Stomach (tissue), 4 donors: ENCODE results near the gene ERC1.

Experiments
- POLR2A ChIP-seq, 4 donors: fragments of 450-650 bp; IDR thresholded peaks; one replicate each; pipeline ENCODE4 v1.6.1; 2016; ENCODE audit warnings: antibody characterized with exemption in 4 of 4, control low read depth in 2 of 4, mild to moderate bottlenecking in 1 of 4, moderate library complexity in 1 of 4
- POLR2AphosphoS5 ChIP-seq, 3 donors: sonication (generic); formaldehyde crosslinking; IDR thresholded peaks; one replicate each; pipeline ENCODE4 v1.6.1; 2016; ENCODE audit warnings: antibody characterized with exemption in 3 of 3
- TF ChIP-seq, protein P1 (sequence below), 7 experiments: fragments of 450-650 bp in 4 of 7; fragments of 200-600 bp in 3 of 7; sonication (generic) in 3 of 7; IDR thresholded peaks; one replicate each; pipeline ENCODE4 v1.5.1; 2016 to 2019; ENCODE audit warnings: antibody characterized with exemption in 7 of 7, control low read depth in 2 of 7, mild to moderate bottlenecking in 1 of 7

DNA sequence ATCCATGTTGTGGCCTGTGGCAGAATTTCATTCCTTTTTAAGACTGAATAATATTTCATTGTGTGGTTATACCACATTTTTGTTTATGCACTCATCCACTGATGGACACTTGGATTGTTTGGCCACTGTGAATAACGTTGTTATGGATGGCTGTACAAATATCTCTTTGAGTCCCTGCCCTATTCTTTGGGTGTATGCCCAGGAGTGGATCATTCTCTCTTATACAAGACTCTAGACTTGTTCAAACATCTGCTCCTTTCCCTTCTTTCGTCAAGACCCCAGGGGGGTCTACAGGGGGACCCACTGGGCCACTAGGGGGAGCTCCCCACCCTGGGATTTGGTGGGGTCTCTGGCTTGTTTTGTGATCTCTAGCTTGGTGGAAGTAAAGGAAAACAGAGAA lies 526.0 kb downstream of the ERC1 start:
- TF ChIP-seq, protein P1, sequence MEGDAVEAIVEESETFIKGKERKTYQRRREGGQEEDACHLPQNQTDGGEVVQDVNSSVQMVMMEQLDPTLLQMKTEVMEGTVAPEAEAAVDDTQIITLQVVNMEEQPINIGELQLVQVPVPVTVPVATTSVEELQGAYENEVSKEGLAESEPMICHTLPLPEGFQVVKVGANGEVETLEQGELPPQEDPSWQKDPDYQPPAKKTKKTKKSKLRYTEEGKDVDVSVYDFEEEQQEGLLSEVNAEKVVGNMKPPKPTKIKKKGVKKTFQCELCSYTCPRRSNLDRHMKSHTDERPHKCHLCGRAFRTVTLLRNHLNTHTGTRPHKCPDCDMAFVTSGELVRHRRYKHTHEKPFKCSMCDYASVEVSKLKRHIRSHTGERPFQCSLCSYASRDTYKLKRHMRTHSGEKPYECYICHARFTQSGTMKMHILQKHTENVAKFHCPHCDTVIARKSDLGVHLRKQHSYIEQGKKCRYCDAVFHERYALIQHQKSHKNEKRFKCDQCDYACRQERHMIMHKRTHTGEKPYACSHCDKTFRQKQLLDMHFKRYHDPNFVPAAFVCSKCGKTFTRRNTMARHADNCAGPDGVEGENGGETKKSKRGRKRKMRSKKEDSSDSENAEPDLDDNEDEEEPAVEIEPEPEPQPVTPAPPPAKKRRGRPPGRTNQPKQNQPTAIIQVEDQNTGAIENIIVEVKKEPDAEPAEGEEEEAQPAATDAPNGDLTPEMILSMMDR (IDR thresholded peaks at IDR 0.05): peak in 1 of 7 experiments; percentile 22
- TF ChIP-seq POLR2AphosphoS5 (IDR thresholded peaks at IDR 0.05): no peak
- no peak for TF ChIP-seq POLR2A (IDR thresholded peaks at IDR 0.05)
